Activated T-helper 17 cell treated with anti-CD3 and anti-CD28 coated beads, Interleukin-2, amount 50 U/mL, for 72 hours (primary cell): ENCODE data around the gene PAXX. TPM values are rescaled to one million over a fixed set of nuclear protein-coding genes. Genes with fewer than 3 reads are reported as not detected.
"Not testable (repeated sequence)": the region's sequence is repeated elsewhere in the genome, so short reads cannot be mapped to it uniquely, and the experiment has no call there.

Experiments
- ATAC-seq: fragments of 150-1000 bp; cut with Tn5 transposase; replicated peaks from 2 replicates; pipeline ENCODE4 v1.10.0; 2021; ENCODE audit warnings: mild to moderate bottlenecking, moderate library complexity
- H3K27ac Mint-ChIP-seq: one replicate; pipeline ENCODE4 v1.8.0; 2022; ENCODE audit warnings: mixed read lengths
- H3K27me3 Mint-ChIP-seq: one replicate; pipeline ENCODE4 v1.8.0; 2022; ENCODE audit warnings: mixed read lengths
- H3K36me3 Mint-ChIP-seq: one replicate; pipeline ENCODE4 v1.8.0; 2022; ENCODE audit warnings: low read depth, mild to moderate bottlenecking, mixed read lengths
- H3K4me1 Mint-ChIP-seq: one replicate; pipeline ENCODE4 v1.8.0; 2022; ENCODE audit warnings: mixed read lengths
- H3K4me3 Mint-ChIP-seq: one replicate; pipeline ENCODE4 v1.8.0; 2022; ENCODE audit warnings: mild to moderate bottlenecking, mixed read lengths
- H3K9me3 Mint-ChIP-seq: one replicate; pipeline ENCODE4 v1.8.0; 2022; ENCODE audit warnings: mixed read lengths
- total RNA-seq, 2 donors: library from RNA; stranded (reverse); gene quantifications; one replicate each; pipeline ENCODE4 v1.2.3, GENCODE V29; 2022

Gene PAXX
- total RNA-seq, 2 donors from 2014 or later: 31.1 to 49.1 TPM

DNA sequence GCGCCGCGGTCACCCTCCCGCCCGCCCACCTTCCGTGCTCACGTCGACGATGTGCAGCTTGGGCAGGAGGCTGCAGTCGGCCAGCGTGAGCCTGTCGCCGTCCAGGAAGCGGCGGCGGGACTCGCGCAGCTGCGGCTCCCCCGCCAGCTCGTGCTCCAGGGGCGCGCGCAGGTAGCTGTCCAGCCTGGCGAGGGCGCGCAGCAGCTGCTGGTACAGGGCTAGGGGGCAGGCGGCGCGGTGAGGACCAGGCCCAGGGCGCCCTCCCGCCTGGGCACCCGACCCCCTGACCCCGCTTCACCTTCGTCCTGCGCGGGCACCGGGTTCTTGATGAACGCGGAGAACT is 2.6 kb downstream of the PAXX start:
- ATAC-seq: no peak
- no peaks in the 10 kb centered on the region for H3K27me3 Mint-ChIP-seq
- H3K27ac Mint-ChIP-seq: no peak overlapping the region
- H3K9me3 Mint-ChIP-seq: no peaks in the 10 kb centered on the region
- no peak overlapping the region for H3K4me3 Mint-ChIP-seq
- peaks cover 11% of the 10 kb centered on the region for H3K4me1 Mint-ChIP-seq
- H3K36me3 Mint-ChIP-seq: peaks cover 10% of the 10 kb centered on the region

DNA sequence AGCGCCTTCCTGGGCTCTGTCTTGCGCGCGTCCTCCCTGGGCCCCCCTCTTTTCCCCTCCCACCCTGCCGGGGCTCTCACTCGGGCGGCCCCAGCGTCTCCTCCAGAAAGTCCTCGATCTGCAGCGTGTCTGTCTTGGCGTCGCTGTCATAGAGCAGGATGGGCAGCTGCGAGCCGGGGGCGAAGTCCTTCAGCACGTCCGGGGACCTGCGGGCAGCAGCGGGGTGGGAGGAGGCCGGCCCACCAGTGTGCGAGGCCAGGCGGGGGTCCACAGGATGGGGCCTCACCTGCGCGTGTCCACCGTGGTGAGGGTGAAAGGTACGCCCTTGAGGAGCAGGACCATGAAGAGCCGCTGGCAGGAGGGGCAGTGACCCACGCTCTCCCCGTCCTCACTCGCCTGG is 3.1 kb downstream of the PAXX start:
- H3K36me3 Mint-ChIP-seq: peaks cover 10% of the 10 kb centered on the region
- no peak overlapping the region for H3K4me3 Mint-ChIP-seq
- H3K27me3 Mint-ChIP-seq: no peaks in the 10 kb centered on the region
- no peak for ATAC-seq
- no peak overlapping the region for H3K27ac Mint-ChIP-seq
- H3K9me3 Mint-ChIP-seq: no peaks in the 10 kb centered on the region
- peaks cover 16% of the 10 kb centered on the region for H3K4me1 Mint-ChIP-seq

DNA sequence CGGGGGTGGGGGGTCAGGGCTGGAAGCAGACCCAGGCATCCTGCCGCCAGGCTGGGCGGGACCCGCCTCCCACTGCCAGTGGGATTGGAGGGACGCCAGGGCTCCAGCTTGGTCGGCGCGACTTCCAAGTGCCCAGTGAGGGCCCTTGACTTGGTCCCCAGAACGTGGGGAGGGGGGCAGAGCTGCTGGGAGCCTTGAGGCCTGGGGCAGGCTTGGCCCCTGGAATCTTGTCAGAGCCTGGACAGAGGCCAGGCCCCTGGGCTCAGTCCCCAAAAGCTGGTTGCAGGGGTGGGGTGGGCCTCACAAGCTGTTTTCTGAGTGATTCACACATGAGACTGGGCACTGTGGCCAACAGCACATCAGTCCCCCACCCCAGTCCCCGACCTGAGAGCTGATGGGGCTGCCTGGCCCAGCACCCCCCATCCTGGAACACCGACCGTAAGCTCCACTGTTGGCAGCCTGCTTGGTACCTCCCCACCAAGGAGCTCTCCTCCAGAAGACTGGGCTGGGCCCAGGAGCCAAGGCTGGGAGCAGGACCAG is 3.6 kb downstream of the PAXX start:
- peaks cover 21% of the 10 kb centered on the region for H3K4me1 Mint-ChIP-seq
- peak overlapping the region; percentile 34 for H3K4me3 Mint-ChIP-seq

DNA sequence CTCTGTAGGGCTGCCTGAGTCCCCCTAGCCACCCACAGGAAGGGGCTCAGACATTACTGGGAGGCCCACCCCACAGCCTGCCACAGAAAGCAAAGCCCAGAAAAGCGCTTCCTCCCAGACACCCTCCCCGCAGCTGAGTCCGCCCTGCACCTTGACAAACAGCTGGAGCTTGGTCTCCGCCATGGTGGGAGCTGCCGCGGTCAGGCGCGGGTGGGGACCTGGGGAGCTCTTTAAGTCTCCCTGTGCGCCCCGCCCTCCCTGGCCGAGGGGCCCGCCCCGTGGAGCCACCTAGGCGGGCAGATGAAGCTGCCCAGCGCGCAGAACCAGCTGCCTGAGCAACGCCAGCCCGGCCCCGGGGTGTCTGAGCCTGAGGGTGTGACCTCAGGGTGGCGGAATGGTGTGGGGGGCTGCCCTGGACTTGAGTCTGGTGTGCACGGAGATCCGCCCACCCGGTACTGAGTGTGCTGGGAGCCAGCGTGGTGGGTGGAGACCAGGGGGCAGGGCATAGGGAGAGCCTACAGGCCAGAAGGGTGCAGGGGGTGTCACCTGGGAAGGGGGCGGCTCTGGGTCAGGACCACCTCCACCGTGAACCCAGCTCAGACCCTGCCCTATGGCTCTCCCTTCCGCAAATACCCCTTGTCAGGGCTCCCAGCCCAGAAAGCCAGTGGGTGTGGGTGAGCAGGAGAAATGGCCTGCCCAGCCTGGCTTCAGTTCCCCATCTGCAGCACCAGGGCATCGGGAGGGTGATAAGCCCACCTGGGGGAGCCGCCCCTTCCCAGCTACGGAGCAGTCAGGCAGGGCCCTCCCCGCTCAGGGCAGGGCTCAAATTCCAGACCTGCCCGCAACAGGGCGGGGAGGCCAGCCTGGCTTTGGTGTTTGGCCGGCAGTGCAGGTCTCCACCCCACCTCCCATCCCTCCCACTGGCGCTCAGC is 4.4 kb downstream of the PAXX start, which contains the start of gene CLIC3:
TSS of gene CLIC3 (minus strand) at position 208 of the 932 bp plus-strand sequence. CDS start at position 183, 25 bp downstream.
- H3K36me3 Mint-ChIP-seq: peaks cover 10% of the 10 kb centered on the region
- H3K27ac Mint-ChIP-seq: no peak within 1 kb of the TSS
- peak within 1 kb of the TSS; percentile 65 for H3K4me3 Mint-ChIP-seq
- no peak for ATAC-seq
- H3K9me3 Mint-ChIP-seq: no peaks in the 10 kb centered on the region
- no peaks in the 10 kb centered on the region for H3K27me3 Mint-ChIP-seq
- H3K4me1 Mint-ChIP-seq: peaks cover 21% of the 10 kb centered on the region

More for the DNA sequence above, 3.6 kb downstream of the PAXX start:
- ATAC-seq: no peak
- Mint-ChIP-seq H3K36me3 (peaks cover 10% of the 10 kb centered on the region), H3K27ac (no peak overlapping the region), H3K27me3 (no peaks in the 10 kb centered on the region), H3K9me3 (no peaks in the 10 kb centered on the region)

DNA sequence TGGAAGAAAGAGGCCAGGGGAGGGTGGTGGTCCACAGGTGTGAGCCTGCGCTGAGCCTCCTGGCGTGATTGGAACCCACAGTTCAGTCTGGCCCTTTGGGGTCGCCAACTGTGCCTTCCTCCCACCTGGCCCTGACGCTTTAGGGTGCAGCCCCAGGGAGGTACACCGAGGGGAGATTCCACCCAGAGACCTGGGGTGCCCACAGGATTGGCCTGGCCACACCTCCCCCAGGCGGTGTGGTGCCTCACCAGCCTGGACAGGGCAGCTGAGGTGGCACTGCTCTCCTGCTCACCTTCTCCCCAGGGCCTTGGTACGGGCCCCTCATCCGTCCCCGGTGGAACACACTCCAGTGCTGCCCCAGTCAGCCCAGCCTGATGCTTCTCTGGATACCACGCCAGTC is 5.1 kb downstream of the PAXX start:
- Mint-ChIP-seq H3K9me3 (no peaks in the 10 kb centered on the region), H3K4me1 (peaks cover 21% of the 10 kb centered on the region)

GRCh38 chr9:136997830-136998234 is 5.6 kb downstream of the PAXX start:
- peak; percentile 27 for ATAC-seq
- H3K9me3 Mint-ChIP-seq: no peaks in the 10 kb centered on the region
- H3K4me1 Mint-ChIP-seq: peaks cover 21% of the 10 kb centered on the region
- peak overlapping the region; percentile 65 for H3K4me3 Mint-ChIP-seq
- peak overlapping the region; percentile 70 for H3K27ac Mint-ChIP-seq
- H3K27me3 Mint-ChIP-seq: no peaks in the 10 kb centered on the region
- peaks cover 10% of the 10 kb centered on the region for H3K36me3 Mint-ChIP-seq

More for the DNA sequence above, 5.1 kb downstream of the PAXX start:
- H3K4me3 Mint-ChIP-seq: peak overlapping the region; percentile 65
- no peak for ATAC-seq
- peak overlapping the region; percentile 70 for H3K27ac Mint-ChIP-seq
- H3K27me3 Mint-ChIP-seq: no peaks in the 10 kb centered on the region
- H3K36me3 Mint-ChIP-seq: peaks cover 10% of the 10 kb centered on the region

- peak; percentile 84 for ATAC-seq
- no peaks in the 10 kb centered on the region for H3K36me3 Mint-ChIP-seq
- H3K9me3 Mint-ChIP-seq: no peaks in the 10 kb centered on the region
- no peaks in the 10 kb centered on the region for H3K27me3 Mint-ChIP-seq
- H3K4me3 Mint-ChIP-seq: peak overlapping the region; percentile 47
- H3K4me1 Mint-ChIP-seq: peaks cover 21% of the 10 kb centered on the region
- H3K27ac Mint-ChIP-seq: peak overlapping the region; percentile 49
Measured at GRCh38 chr9:137000177-137000930, 8.1 kb downstream of the PAXX start.

DNA sequence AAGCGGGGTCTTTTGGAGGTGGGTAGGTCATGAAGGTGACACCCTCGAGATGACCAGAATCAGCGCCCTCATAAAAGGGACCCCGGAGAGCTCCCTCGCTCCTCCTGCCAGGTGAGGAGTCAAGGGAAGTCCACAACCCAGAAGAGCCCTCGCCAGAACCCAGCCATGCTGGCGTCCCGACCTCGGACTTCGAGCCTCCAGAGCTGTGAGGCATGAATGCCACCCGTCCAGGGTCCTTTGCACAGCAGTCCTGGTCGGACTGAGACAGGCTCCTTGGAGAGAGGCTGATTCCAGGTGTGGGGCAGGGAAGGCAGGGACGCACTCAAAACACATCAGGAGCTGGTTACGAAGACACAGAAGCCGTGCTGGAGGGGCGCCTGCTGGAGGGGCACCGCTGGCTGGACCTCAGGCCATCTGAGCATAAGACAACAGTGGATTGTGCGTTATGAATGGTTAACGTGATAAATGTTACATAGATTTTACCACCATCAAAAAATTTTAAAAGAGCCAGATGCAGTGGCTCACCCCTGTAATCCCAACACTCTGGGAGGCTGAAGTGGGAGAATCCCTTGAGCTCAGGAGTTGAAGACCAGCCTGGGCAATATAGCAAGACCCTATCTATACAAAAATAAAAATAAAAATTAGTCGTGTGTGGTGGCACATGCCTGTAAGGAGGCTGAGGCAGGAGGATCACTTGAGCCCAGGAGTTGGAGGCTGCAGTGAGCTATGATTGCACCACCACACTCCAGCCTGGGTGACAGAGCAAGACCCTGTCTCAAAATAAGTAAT is 9.8 kb downstream of the PAXX start:
- H3K27me3 Mint-ChIP-seq: no peaks in the 10 kb centered on the region
- H3K4me3 Mint-ChIP-seq: no peak overlapping the region
- ATAC-seq: no peak
- no peaks in the 10 kb centered on the region for H3K36me3 Mint-ChIP-seq
- no peaks in the 10 kb centered on the region for H3K9me3 Mint-ChIP-seq
- no peak overlapping the region for H3K27ac Mint-ChIP-seq
- H3K4me1 Mint-ChIP-seq: peaks cover 21% of the 10 kb centered on the region

DNA sequence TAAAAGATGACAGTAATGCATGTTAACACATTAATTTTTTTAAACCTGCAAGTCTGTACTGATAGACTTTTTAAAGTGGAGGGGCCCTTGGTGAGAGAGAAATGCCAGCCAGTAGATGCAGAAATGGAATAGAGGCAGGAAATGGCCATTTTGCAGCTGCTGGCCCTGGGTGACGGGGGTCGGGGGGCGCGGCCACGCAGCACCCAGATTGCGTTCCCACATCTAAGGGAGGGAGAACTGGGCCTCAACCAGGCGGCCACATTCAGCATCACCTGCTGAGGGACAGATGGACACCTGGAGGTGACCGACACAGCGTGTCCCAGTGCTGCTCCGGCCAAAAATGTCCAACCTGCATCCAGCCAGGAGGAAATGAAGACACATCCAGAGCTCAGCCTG is 10.4 kb downstream of the PAXX start:
- no peaks in the 10 kb centered on the region for H3K9me3 Mint-ChIP-seq
- H3K27ac Mint-ChIP-seq: no peak overlapping the region
- H3K4me3 Mint-ChIP-seq: no peak overlapping the region
- no peaks in the 10 kb centered on the region for H3K27me3 Mint-ChIP-seq
- no peak for ATAC-seq
- H3K4me1 Mint-ChIP-seq: peaks cover 18% of the 10 kb centered on the region
- H3K36me3 Mint-ChIP-seq: no peaks in the 10 kb centered on the region

DNA sequence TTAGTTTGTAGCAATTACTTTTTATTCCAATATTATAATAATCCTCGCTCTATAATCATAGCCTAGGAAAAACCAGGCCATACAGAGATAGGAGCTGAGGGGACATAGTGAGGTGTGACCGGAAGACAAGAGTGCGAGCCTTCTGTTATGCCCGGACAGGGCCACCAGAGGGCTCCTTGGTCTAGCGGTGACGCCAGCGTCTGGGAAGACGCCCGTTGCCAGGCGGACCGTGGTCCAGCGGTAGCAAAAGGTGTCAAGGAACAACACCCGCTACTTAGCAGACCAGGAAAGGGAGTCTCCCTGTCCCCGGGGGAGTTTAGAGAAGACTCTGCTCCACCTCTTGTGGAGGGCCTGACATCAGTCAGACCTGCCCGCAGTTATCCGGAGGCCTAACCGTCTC is 12.1 kb downstream of the PAXX start:
- not testable (repeated sequence) for ATAC-seq, H3K9me3 Mint-ChIP-seq, H3K36me3 Mint-ChIP-seq, H3K4me3 Mint-ChIP-seq, H3K27ac Mint-ChIP-seq, H3K27me3 Mint-ChIP-seq, H3K4me1 Mint-ChIP-seq

- Mint-ChIP-seq H3K4me1 (no peaks in the 10 kb centered on the region), H3K27ac (no peak overlapping the region), H3K27me3 (no peaks in the 10 kb centered on the region), H3K36me3 (peaks cover 3% of the 10 kb centered on the region), H3K9me3 (no peaks in the 10 kb centered on the region), H3K4me3 (no peak overlapping the region)
- ATAC-seq: peak; percentile 61
Measured at GRCh38 chr9:137006116-137007003, 14.1 kb downstream of the PAXX start.

DNA sequence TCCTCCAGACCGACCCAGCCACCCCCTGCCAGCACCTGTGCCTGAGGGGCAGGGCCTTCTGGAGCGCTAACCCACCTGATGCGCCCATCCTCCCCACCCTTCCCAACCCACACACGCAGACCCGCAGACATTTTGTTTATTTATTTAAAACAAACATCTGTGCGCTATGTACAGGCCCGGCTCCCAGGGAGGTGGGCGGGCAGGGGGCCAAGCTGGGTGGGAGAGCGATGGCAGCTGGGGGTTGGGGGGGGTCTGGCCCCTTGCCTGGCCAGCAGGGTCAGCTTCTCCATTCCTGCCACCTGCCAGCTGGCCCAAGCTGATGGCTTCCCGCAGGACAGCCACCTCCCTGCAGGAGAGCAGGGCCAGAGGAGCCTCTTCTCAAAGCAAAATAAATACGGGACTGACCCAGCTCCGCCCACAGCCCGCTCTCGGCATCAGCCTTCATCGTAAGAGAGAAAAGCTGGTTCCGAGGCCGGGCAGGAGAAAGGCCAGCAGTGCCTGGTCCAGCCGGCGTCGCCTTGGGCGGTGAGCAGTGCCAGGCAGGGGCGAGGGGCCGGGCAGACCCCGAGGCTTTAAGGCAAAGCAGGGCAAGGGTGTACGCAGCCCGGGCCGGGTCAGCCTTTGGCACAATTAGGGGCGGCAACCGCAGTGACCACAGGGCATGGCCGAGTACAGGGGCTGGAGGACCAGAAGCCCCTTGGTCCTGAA is 15.0 kb downstream of the PAXX start:
- Mint-ChIP-seq H3K27me3 (no peaks in the 10 kb centered on the region), H3K36me3 (peaks cover 8% of the 10 kb centered on the region), H3K4me1 (no peaks in the 10 kb centered on the region), H3K27ac (no peak overlapping the region), H3K4me3 (no peak overlapping the region), H3K9me3 (no peaks in the 10 kb centered on the region)
- no peak for ATAC-seq

DNA sequence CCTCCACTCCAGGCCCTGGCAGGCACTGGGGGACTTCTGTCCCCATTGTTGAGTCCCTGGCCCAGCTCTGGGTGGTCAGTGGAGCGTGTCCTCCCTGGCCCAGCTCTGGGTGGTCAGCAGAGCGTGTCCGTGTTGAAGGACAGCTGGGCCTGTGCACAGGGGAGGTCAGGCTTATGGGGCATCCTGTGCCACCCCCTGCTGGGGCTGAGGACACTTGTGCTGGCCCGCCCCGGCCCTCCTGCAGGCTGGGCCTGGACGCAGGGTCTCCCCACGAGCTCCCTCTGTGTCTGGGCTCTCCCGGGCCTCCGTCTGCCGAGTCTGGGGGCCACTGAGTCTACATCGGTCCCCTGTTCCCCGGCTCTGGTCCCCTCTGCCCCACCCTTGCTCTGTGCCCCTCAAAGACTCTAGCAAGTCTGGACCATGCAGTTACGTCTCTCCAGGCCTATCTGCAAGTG is 15.6 kb downstream of the PAXX start:
- H3K27ac Mint-ChIP-seq: no peak overlapping the region
- H3K4me1 Mint-ChIP-seq: no peaks in the 10 kb centered on the region
- peaks cover 8% of the 10 kb centered on the region for H3K36me3 Mint-ChIP-seq
- H3K27me3 Mint-ChIP-seq: no peaks in the 10 kb centered on the region
- no peak for ATAC-seq
- no peak overlapping the region for H3K4me3 Mint-ChIP-seq
- no peaks in the 10 kb centered on the region for H3K9me3 Mint-ChIP-seq
